GM23338 (cell line): ENCODE measurements around the gene SAFB2. TPM values are rescaled to one million over a fixed set of nuclear protein-coding genes. Genes with fewer than 3 reads are reported as not detected.
"Not testable (repeated sequence)": the region's sequence is repeated elsewhere in the genome, so short reads cannot be mapped to it uniquely, and the experiment has no call there.

Source experiments
- ATAC-seq: fragments of 200-7000 bp; cut with Tn5 transposase; 3 replicates; pipeline ENCODE4 v1.9.1; 2020
- DNase-seq: peaks from one replicate; pipeline ENCODE4 v3.0.0-alpha.2; 2015; ENCODE audit warnings: low spot score
- H2AFZ ChIP-seq: fragments of 200-600 bp; sonication (generic); 2 replicates; pipeline ENCODE4 v1.8.0; 2016; ENCODE audit warnings: antibody characterized with exemption, mild to moderate bottlenecking, moderate library complexity
- H3F3A ChIP-seq: fragments of 200-600 bp; sonication (generic); replicated peaks from 2 replicates; pipeline ENCODE4 v1.8.0; 2017; ENCODE audit warnings: antibody characterized with exemption, mixed run types, low read depth
- H3K27ac ChIP-seq: fragments of 200-600 bp; sonication (generic); 2 replicates; pipeline ENCODE4 v1.6.1; 2016; ENCODE audit warnings: low read depth
- H3K27me3 ChIP-seq: fragments of 200-600 bp; sonication (generic); 2 replicates; pipeline ENCODE4 v1.8.0; 2016; ENCODE audit warnings: mild to moderate bottlenecking, mixed run types, moderate library complexity; ENCODE audit not compliant: insufficient read depth
- H3K36me3 ChIP-seq: fragments of 200-600 bp; sonication (generic); 2 replicates; pipeline ENCODE4 v1.8.0; 2016; ENCODE audit warnings: mild to moderate bottlenecking; ENCODE audit not compliant: insufficient read depth
- H3K4me1 ChIP-seq: fragments of 200-600 bp; sonication (generic); 2 replicates; pipeline ENCODE4 v1.8.0; 2016; ENCODE audit warnings: mild to moderate bottlenecking, moderate library complexity; ENCODE audit not compliant: insufficient read depth
- H3K4me2 ChIP-seq: fragments of 200-600 bp; sonication (generic); 2 replicates; pipeline ENCODE4 v1.7.1; 2017; ENCODE audit warnings: mixed run types
- H3K4me3 ChIP-seq: fragments of 200-600 bp; sonication (generic); 2 replicates; pipeline ENCODE4 v1.6.1; 2016; ENCODE audit warnings: mixed run types
- H3K79me2 ChIP-seq: fragments of 200-600 bp; sonication (generic); replicated peaks from 2 replicates; pipeline ENCODE4 v1.8.0; 2017; ENCODE audit warnings: mild to moderate bottlenecking; ENCODE audit not compliant: insufficient read depth
- H3K9me2 ChIP-seq: fragments of 200-600 bp; sonication (generic); 2 replicates; pipeline ENCODE4 v1.8.0; 2017; ENCODE audit not compliant: insufficient read depth
- H4K20me1 ChIP-seq: fragments of 200-600 bp; sonication (generic); replicated peaks from 2 replicates; pipeline ENCODE4 v1.8.0; 2017; ENCODE audit warnings: mild to moderate bottlenecking; ENCODE audit not compliant: insufficient read depth
- H3K27ac Mint-ChIP-seq: 2 replicates; pipeline ENCODE4 v1.8.0; 2020; ENCODE audit warnings: inconsistent platforms, mild to moderate bottlenecking, moderate library complexity, mixed read lengths
- H3K27me3 Mint-ChIP-seq: 3 replicates; pipeline ENCODE4 v1.8.0; 2022; ENCODE audit warnings: low read depth, mild to moderate bottlenecking, moderate library complexity, mixed read lengths, inconsistent platforms; ENCODE audit not compliant: insufficient read depth, poor library complexity
- H3K36me3 Mint-ChIP-seq: 3 replicates; pipeline ENCODE4 v1.8.0; 2021; ENCODE audit warnings: low read depth, mild to moderate bottlenecking, inconsistent platforms, moderate library complexity, mixed read lengths
- H3K4me1 Mint-ChIP-seq: 3 replicates; pipeline ENCODE4 v1.8.0; 2020; ENCODE audit warnings: mild to moderate bottlenecking, inconsistent platforms, mixed read lengths
- H3K4me3 Mint-ChIP-seq: 3 replicates; pipeline ENCODE4 v1.8.0; 2021; ENCODE audit warnings: moderate library complexity, mild to moderate bottlenecking, inconsistent platforms, mixed read lengths
- H3K9me3 Mint-ChIP-seq: 3 replicates; pipeline ENCODE4 v1.8.0; 2020; ENCODE audit warnings: moderate library complexity, mild to moderate bottlenecking, inconsistent platforms, mixed read lengths
- EZH2 ChIP-seq: fragments of 200-600 bp; sonication (generic); IDR thresholded peaks from one replicate; pipeline ENCODE4 v1.8.0; 2017; ENCODE audit warnings: antibody characterized with exemption, mild to moderate bottlenecking, low read depth; ENCODE audit not compliant: unreplicated experiment
- EZH2phosphoT487 ChIP-seq: fragments of 200-600 bp; sonication (generic); IDR thresholded peaks from one replicate; pipeline ENCODE4 v1.8.1; 2018; ENCODE audit warnings: antibody characterized with exemption; ENCODE audit not compliant: unreplicated experiment
- JUNB ChIP-seq: IDR thresholded peaks from one replicate; pipeline ENCODE4 v1.6.1; 2016; ENCODE audit warnings: antibody characterized with exemption; ENCODE audit not compliant: unreplicated experiment
- NANOG ChIP-seq: IDR thresholded peaks from 2 replicates; pipeline ENCODE4 v1.6.1; 2016; ENCODE audit warnings: antibody characterized with exemption, borderline replicate concordance
- POLR2AphosphoS5 ChIP-seq: IDR thresholded peaks from 2 replicates; pipeline ENCODE4 v1.6.1; 2016; ENCODE audit warnings: antibody characterized with exemption, low read depth
- STAT1 ChIP-seq: IDR thresholded peaks from one replicate; pipeline ENCODE4 v1.6.1; 2016; ENCODE audit warnings: antibody characterized with exemption; ENCODE audit not compliant: unreplicated experiment
- polyA plus RNA-seq: library from polyadenylated mRNA; unstranded; fragments of >200 nt; fragmentation: Nextera tagmentation; extraction: Ambion mirVana; gene quantifications from 2 replicates; pipeline ENCODE4 v1.2.1, GENCODE V29; 2016
- total RNA-seq: library from RNA; depleted of rRNA; stranded (reverse); fragments of >200 nt; shearing (Covaris generic); gene quantifications from 2 replicates; pipeline ENCODE4 v1.2.3, GENCODE V29; 2014
- TF ChIP-seq, protein P1 (sequence below): fragments of 250-450 bp; sonication (Bioruptor Pico); IDR thresholded peaks from 2 replicates; pipeline ENCODE4 v1.5.0; 2020; ENCODE audit warnings: mild to moderate bottlenecking, moderate library complexity
- TF ChIP-seq, protein P2 (sequence below): IDR thresholded peaks from 2 replicates; pipeline ENCODE4 v1.6.1; 2016; ENCODE audit warnings: antibody characterized with exemption

Gene SAFB2
- total and polyA plus RNA-seq, 2 experiments from 2014 or later = 37.7 to 102 TPM

GRCh38 chr19:5608766-5609165, 13.8 kb downstream of the SAFB2 start:
- H3K36me3 Mint-ChIP-seq = peaks cover 92% of the 10 kb centered on the region
- Histone ChIP-seq H4K20me1 (peaks cover 28% of the 10 kb centered on the region), H3K36me3 (peaks cover 65% of the 10 kb centered on the region), H3K79me2 (peaks cover 44% of the 10 kb centered on the region)
- not testable (repeated sequence) for H3K4me1 ChIP-seq, H3K4me3 Mint-ChIP-seq, H3K27ac ChIP-seq, H3F3A ChIP-seq, H3K4me3 ChIP-seq, H3K9me2 ChIP-seq, ATAC-seq, H3K4me1 Mint-ChIP-seq, H3K27me3 ChIP-seq, H2AFZ ChIP-seq, H3K9me3 Mint-ChIP-seq, H3K27me3 Mint-ChIP-seq, DNase-seq, H3K4me2 ChIP-seq, H3K27ac Mint-ChIP-seq

- peaks cover 66% of the 10 kb centered on the region for H3K36me3 ChIP-seq
- H3K4me3 ChIP-seq = no peak overlapping the region
- H4K20me1 ChIP-seq = peaks cover 30% of the 10 kb centered on the region
- DNase-seq (no peak), ATAC-seq (no peak)
- no peak overlapping the region for H3K27ac ChIP-seq
- no peak overlapping the region for H2AFZ ChIP-seq
- H3K27ac Mint-ChIP-seq = no peak overlapping the region
- no peaks in the 10 kb centered on the region for H3K4me1 Mint-ChIP-seq
- no peak overlapping the region for H3K4me2 ChIP-seq
- no peaks in the 10 kb centered on the region for H3K27me3 ChIP-seq
- 0 out of 2 replicates have a peak, but pooled peaks cover 4% of the 10 kb centered on the region for H3F3A ChIP-seq
- peaks cover 92% of the 10 kb centered on the region for H3K36me3 Mint-ChIP-seq
- H3K4me3 Mint-ChIP-seq = no peak overlapping the region
- H3K4me1 ChIP-seq = no peaks in the 10 kb centered on the region
- H3K9me2 ChIP-seq = no peaks in the 10 kb centered on the region
- H3K27me3 Mint-ChIP-seq = no peaks in the 10 kb centered on the region
- no peaks in the 10 kb centered on the region for H3K9me3 Mint-ChIP-seq
- H3K79me2 ChIP-seq = peaks cover 44% of the 10 kb centered on the region
- TF ChIP-seq POLR2AphosphoS5 = no peak
- no peak for TF ChIP-seq JUNB
- TF ChIP-seq, protein P1, sequence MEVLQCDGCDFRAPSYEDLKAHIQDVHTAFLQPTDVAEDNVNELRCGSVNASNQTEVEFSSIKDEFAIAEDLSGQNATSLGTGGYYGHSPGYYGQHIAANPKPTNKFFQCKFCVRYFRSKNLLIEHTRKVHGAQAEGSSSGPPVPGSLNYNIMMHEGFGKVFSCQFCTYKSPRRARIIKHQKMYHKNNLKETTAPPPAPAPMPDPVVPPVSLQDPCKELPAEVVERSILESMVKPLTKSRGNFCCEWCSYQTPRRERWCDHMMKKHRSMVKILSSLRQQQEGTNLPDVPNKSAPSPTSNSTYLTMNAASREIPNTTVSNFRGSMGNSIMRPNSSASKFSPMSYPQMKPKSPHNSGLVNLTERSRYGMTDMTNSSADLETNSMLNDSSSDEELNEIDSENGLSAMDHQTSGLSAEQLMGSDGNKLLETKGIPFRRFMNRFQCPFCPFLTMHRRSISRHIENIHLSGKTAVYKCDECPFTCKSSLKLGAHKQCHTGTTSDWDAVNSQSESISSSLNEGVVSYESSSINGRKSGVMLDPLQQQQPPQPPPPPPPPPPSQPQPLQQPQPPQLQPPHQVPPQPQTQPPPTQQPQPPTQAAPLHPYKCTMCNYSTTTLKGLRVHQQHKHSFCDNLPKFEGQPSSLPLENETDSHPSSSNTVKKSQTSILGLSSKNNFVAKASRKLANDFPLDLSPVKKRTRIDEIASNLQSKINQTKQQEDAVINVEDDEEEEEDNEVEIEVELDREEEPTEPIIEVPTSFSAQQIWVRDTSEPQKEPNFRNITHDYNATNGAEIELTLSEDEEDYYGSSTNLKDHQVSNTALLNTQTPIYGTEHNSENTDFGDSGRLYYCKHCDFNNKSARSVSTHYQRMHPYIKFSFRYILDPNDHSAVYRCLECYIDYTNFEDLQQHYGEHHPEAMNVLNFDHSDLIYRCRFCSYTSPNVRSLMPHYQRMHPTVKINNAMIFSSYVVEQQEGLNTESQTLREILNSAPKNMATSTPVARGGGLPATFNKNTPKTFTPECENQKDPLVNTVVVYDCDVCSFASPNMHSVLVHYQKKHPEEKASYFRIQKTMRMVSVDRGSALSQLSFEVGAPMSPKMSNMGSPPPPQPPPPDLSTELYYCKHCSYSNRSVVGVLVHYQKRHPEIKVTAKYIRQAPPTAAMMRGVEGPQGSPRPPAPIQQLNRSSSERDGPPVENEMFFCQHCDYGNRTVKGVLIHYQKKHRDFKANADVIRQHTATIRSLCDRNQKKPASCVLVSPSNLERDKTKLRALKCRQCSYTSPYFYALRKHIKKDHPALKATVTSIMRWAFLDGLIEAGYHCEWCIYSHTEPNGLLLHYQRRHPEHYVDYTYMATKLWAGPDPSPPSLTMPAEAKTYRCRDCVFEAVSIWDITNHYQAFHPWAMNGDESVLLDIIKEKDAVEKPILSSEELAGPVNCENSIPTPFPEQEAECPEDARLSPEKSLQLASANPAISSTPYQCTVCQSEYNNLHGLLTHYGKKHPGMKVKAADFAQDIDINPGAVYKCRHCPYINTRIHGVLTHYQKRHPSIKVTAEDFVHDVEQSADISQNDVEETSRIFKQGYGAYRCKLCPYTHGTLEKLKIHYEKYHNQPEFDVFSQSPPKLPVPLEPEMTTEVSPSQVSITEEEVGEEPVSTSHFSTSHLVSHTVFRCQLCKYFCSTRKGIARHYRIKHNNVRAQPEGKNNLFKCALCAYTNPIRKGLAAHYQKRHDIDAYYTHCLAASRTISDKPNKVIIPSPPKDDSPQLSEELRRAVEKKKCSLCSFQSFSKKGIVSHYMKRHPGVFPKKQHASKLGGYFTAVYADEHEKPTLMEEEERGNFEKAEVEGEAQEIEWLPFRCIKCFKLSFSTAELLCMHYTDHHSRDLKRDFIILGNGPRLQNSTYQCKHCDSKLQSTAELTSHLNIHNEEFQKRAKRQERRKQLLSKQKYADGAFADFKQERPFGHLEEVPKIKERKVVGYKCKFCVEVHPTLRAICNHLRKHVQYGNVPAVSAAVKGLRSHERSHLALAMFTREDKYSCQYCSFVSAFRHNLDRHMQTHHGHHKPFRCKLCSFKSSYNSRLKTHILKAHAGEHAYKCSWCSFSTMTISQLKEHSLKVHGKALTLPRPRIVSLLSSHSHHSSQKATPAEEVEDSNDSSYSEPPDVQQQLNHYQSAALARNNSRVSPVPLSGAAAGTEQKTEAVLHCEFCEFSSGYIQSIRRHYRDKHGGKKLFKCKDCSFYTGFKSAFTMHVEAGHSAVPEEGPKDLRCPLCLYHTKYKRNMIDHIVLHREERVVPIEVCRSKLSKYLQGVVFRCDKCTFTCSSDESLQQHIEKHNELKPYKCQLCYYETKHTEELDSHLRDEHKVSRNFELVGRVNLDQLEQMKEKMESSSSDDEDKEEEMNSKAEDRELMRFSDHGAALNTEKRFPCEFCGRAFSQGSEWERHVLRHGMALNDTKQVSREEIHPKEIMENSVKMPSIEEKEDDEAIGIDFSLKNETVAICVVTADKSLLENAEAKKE = no peak
- no peak for TF ChIP-seq EZH2
- no peak for TF ChIP-seq EZH2phosphoT487
- TF ChIP-seq STAT1 = no peak
- no peak for TF ChIP-seq NANOG
- TF ChIP-seq, protein P2, sequence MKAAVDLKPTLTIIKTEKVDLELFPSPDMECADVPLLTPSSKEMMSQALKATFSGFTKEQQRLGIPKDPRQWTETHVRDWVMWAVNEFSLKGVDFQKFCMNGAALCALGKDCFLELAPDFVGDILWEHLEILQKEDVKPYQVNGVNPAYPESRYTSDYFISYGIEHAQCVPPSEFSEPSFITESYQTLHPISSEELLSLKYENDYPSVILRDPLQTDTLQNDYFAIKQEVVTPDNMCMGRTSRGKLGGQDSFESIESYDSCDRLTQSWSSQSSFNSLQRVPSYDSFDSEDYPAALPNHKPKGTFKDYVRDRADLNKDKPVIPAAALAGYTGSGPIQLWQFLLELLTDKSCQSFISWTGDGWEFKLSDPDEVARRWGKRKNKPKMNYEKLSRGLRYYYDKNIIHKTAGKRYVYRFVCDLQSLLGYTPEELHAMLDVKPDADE = no peak
Measured at GRCh38 chr19:5608291-5608690, 14.3 kb downstream of the SAFB2 start.
